ENCODE results near the gene PTX4.

- TF ChIP-seq CTCF (IDR thresholded peaks at IDR 0.05) (no peak), POLR2A (IDR thresholded peaks at IDR 0.05) (no peak)
These were observed 12.9 kb upstream of the PTX4 start for GRCh38 chr16:1501630-1502029.

All from right lobe of liver (tissue), 4 donors.